Breast epithelium (tissue), 3 donors: Measurements from ENCODE around the gene USH1C.

Source experiments
- CTCF ChIP-seq, 3 donors: fragments of 450-650 bp; IDR thresholded peaks; one replicate each; pipeline ENCODE4 v1.5.1; 2016 to 2017; ENCODE audit warnings: antibody characterized with exemption in 3 of 3, mild to moderate bottlenecking in 3 of 3, moderate library complexity in 3 of 3
- POLR2A ChIP-seq: fragments of 450-650 bp; IDR thresholded peaks from one replicate; pipeline ENCODE4 v1.6.1; 2016; ENCODE audit warnings: antibody characterized with exemption, mild to moderate bottlenecking, moderate library complexity
- POLR2AphosphoS5 ChIP-seq, 3 donors: sonication (generic); formaldehyde crosslinking; IDR thresholded peaks; one replicate each; pipeline ENCODE4 v1.6.1; 2017; ENCODE audit warnings: antibody characterized with exemption in 3 of 3

- no peak for TF ChIP-seq POLR2AphosphoS5 (IDR thresholded peaks at IDR 0.05)
- no peak for TF ChIP-seq CTCF (IDR thresholded peaks at IDR 0.05)
- TF ChIP-seq POLR2A: no peak
Observed at GRCh38 chr11:17519061-17519885, 24.9 kb downstream of the USH1C start.
